Peyer's patch (tissue), 4 donors: ENCODE measurements around the gene AGAP1.

Source experiments
- CTCF ChIP-seq, 6 experiments: fragments of 450-650 bp in 4 of 6; fragments of 200-600 bp in 2 of 6; sonication (generic) in 1 of 6; IDR thresholded peaks; one replicate each; pipeline ENCODE4 v1.5.1; 2017 to 2019; ENCODE audit warnings: antibody characterized with exemption in 6 of 6, mild to moderate bottlenecking in 3 of 6, moderate library complexity in 1 of 6
- POLR2A ChIP-seq, 2 donors: fragments of 450-650 bp; IDR thresholded peaks; one replicate each; pipeline ENCODE4 v1.5.1; 2017; ENCODE audit warnings: antibody characterized with exemption in 2 of 2, mild to moderate bottlenecking in 2 of 2, moderate library complexity in 2 of 2

- TF ChIP-seq CTCF (IDR thresholded peaks at IDR 0.05) (no peak), POLR2A (IDR thresholded peaks at IDR 0.05) (no peak)
Measured at GRCh38 chr2:236157366-236157765, 663.5 kb downstream of the AGAP1 start.
